OCI-LY3 (cell line): ENCODE data around the gene GKN2.
"Not testable (repeated sequence)": the region's sequence is repeated elsewhere in the genome, so short reads cannot be mapped to it uniquely, and the experiment has no call there.

Experiments
- H2AFZ ChIP-seq: fragments of 200-600, 300-600 bp; shearing (Covaris generic); 2 replicates; pipeline ENCODE4 v1.6.0; 2014; ENCODE audit warnings: antibody characterized with exemption, low read depth, low read length
- H3K27ac ChIP-seq: fragments of 200-600, 300-600 bp; sonication (generic); 2 replicates; pipeline ENCODE4 v1.5.1; 2014; ENCODE audit warnings: mild to moderate bottlenecking, low read length, moderate library complexity, mixed read lengths
- H3K27me3 ChIP-seq: fragments of 200-600, 300-600 bp; sonication (generic); 2 replicates; pipeline ENCODE4 v1.6.1; 2014; ENCODE audit warnings: low read depth, low read length, mixed read lengths
- H3K36me3 ChIP-seq: fragments of 200-600, 300-600 bp; sonication (generic); replicated peaks from 2 replicates; pipeline ENCODE3; 2014; ENCODE audit warnings: low read depth, low read length, mixed read lengths
- H3K4me1 ChIP-seq: fragments of 300-600, 200-600 bp; sonication (generic); 2 replicates; pipeline ENCODE4 v1.6.1; 2014; ENCODE audit warnings: low read length, mixed read lengths
- H3K4me2 ChIP-seq: fragments of 200-600, 300-600 bp; sonication (generic); 2 replicates; pipeline ENCODE4 v1.6.1; 2014; ENCODE audit warnings: low read length, mixed read lengths
- H3K4me3 ChIP-seq: fragments of 300-600, 200-600 bp; sonication (generic); 2 replicates; pipeline ENCODE4 v1.5.1; 2014; ENCODE audit warnings: antibody characterized with exemption, mild to moderate bottlenecking, low read length, moderate library complexity
- H3K79me2 ChIP-seq: fragments of 300-600, 200-600 bp; shearing (Covaris generic); 2 replicates; pipeline ENCODE4 v1.6.1; 2014; ENCODE audit warnings: mild to moderate bottlenecking, low read length, mixed read lengths
- H3K9ac ChIP-seq: fragments of 300-600, 200-600 bp; shearing (Covaris generic); 2 replicates; pipeline ENCODE4 v1.6.0; 2014; ENCODE audit warnings: mild to moderate bottlenecking, low read length, moderate library complexity
- H3K9me3 ChIP-seq: fragments of 200-600, 300-600 bp; shearing (Covaris generic); 2 replicates; pipeline ENCODE4 v1.6.1; 2014; ENCODE audit warnings: low read length, mixed read lengths; ENCODE audit not compliant: insufficient read depth
- H4K20me1 ChIP-seq: fragments of 200-600, 300-600 bp; sonication (generic); 2 replicates; pipeline ENCODE4 v1.6.1; 2016; ENCODE audit warnings: low read length, mixed read lengths; ENCODE audit not compliant: insufficient read depth
- CTCF ChIP-seq: fragments of 200-600, 300-600 bp; sonication (generic); IDR thresholded peaks from 2 replicates; pipeline ENCODE4 v1.5.1; 2014; ENCODE audit warnings: antibody characterized with exemption, low read length, low read depth
- EZH2phosphoT487 ChIP-seq: fragments of 200-600 bp; shearing (Covaris generic); IDR thresholded peaks from 2 replicates; pipeline ENCODE4 v1.6.1; 2018; ENCODE audit warnings: antibody characterized with exemption, mixed run types, low read depth

Gene GKN2

GRCh38 chr2:68901199-68901514, 51.5 kb downstream of the GKN2 start:
- Histone ChIP-seq H2AFZ (no peak overlapping the region), H3K9me3 (peaks cover 32% of the 10 kb centered on the region), H3K36me3 (peaks cover 3% of the 10 kb centered on the region), H3K27ac (no peak overlapping the region), H4K20me1 (no peaks in the 10 kb centered on the region), H3K9ac (no peak overlapping the region), H3K4me1 (peaks cover 6% of the 10 kb centered on the region), H3K4me3 (no peak overlapping the region), H3K79me2 (no peaks in the 10 kb centered on the region), H3K4me2 (no peak overlapping the region), H3K27me3 (no peaks in the 10 kb centered on the region)
- TF ChIP-seq CTCF (peak; percentile 45), EZH2phosphoT487 (no peak)

- Histone ChIP-seq H4K20me1 (no peaks in the 10 kb centered on the region), H3K4me3 (no peak overlapping the region), H3K9me3 (peaks cover 32% of the 10 kb centered on the region), H3K4me2 (no peak overlapping the region), H3K27ac (no peak overlapping the region), H3K4me1 (peaks cover 1% of the 10 kb centered on the region; the same call in 1 of the 2 replicates), H2AFZ (no peak overlapping the region), H3K27me3 (no peaks in the 10 kb centered on the region), H3K36me3 (peaks cover 3% of the 10 kb centered on the region), H3K9ac (no peak overlapping the region), H3K79me2 (no peaks in the 10 kb centered on the region)
- no peak for TF ChIP-seq CTCF
- no peak for TF ChIP-seq EZH2phosphoT487
Measured at GRCh38 chr2:68900496-68901198, 52.0 kb downstream of the GKN2 start.

- not testable (repeated sequence) for H3K79me2 ChIP-seq, H3K36me3 ChIP-seq, H4K20me1 ChIP-seq, H3K9ac ChIP-seq, H3K27ac ChIP-seq, H3K27me3 ChIP-seq, H3K4me1 ChIP-seq, H3K4me3 ChIP-seq, H3K4me2 ChIP-seq, H3K9me3 ChIP-seq, H2AFZ ChIP-seq
Measured at GRCh38 chr2:68895981-68896380, 56.7 kb downstream of the GKN2 start.
